OCI-LY1 (cell line): ENCODE results near the gene TMC4.

Experiments
- H2AFZ ChIP-seq: fragments of 200-600 bp; sonication (generic), shearing (Covaris generic); 2 replicates; pipeline ENCODE4 v1.6.0; 2014; ENCODE audit warnings: antibody characterized with exemption, mild to moderate bottlenecking, low read length
- H3F3A ChIP-seq: fragments of 200-600 bp; sonication (generic), shearing (Covaris generic); 2 replicates; pipeline ENCODE4 v1.6.0; 2014; ENCODE audit warnings: mild to moderate bottlenecking, antibody characterized with exemption, low read length, moderate library complexity; ENCODE audit not compliant: insufficient read depth
- H3K27ac ChIP-seq: fragments of 200-600 bp; sonication (generic); 2 replicates; pipeline ENCODE4 v1.5.1; 2014; ENCODE audit warnings: low read length, mixed run types, mild to moderate bottlenecking, low read depth; ENCODE audit not compliant: poor library complexity, severe bottlenecking
- H3K27me3 ChIP-seq: fragments of 200-600 bp; sonication (generic); 2 replicates; pipeline ENCODE4 v1.6.0; 2014; ENCODE audit warnings: antibody characterized with exemption, mild to moderate bottlenecking, low read length, moderate library complexity; ENCODE audit not compliant: insufficient read depth
- H3K36me3 ChIP-seq: fragments of 200-600 bp; sonication (generic); 2 replicates; pipeline ENCODE4 v1.6.1; 2014; ENCODE audit warnings: mild to moderate bottlenecking, antibody characterized with exemption, low read length, moderate library complexity, mixed read lengths; ENCODE audit not compliant: insufficient read depth
- H3K4me1 ChIP-seq: fragments of 200-600 bp; sonication (generic); 2 replicates; pipeline ENCODE4 v1.5.1; 2014; ENCODE audit warnings: mild to moderate bottlenecking, low read length, moderate library complexity; ENCODE audit not compliant: insufficient read depth, severe bottlenecking
- H3K4me2 ChIP-seq: fragments of 200-600 bp; sonication (generic), shearing (Covaris generic); 2 replicates; pipeline ENCODE4 v1.6.1; 2014; ENCODE audit warnings: low read length
- H3K4me3 ChIP-seq: fragments of 200-600 bp; sonication (generic); 2 replicates; pipeline ENCODE4 v1.5.1; 2014; ENCODE audit warnings: low read length, low read depth, mild to moderate bottlenecking, mixed read lengths; ENCODE audit not compliant: poor library complexity, severe bottlenecking
- H3K79me2 ChIP-seq: fragments of 200-600 bp; shearing (Covaris generic); 2 replicates; pipeline ENCODE4 v1.6.1; 2016; ENCODE audit warnings: mixed run types, low read length, mixed read lengths; ENCODE audit not compliant: insufficient read depth
- H3K9ac ChIP-seq: fragments of 200-600 bp; sonication (generic), shearing (Covaris generic); 2 replicates; pipeline ENCODE4 v1.6.1; 2014; ENCODE audit warnings: mild to moderate bottlenecking, low read length, mixed read lengths
- H3K9me2 ChIP-seq: fragments of 200-600 bp; sonication (generic), shearing (Covaris generic); 2 replicates; pipeline ENCODE4 v1.6.1; 2014; ENCODE audit warnings: low read depth, mild to moderate bottlenecking, low read length, mixed read lengths
- H3K9me3 ChIP-seq: fragments of 200-600 bp; shearing (Covaris generic); 2 replicates; pipeline ENCODE4 v1.6.1; 2014; ENCODE audit warnings: low read length, mixed read lengths
- H4K20me1 ChIP-seq: fragments of 200-600 bp; sonication (generic), shearing (Covaris generic); 2 replicates; pipeline ENCODE4 v1.6.0; 2016; ENCODE audit warnings: mild to moderate bottlenecking, low read length; ENCODE audit not compliant: insufficient read depth
- EZH2 ChIP-seq: fragments of 200-600 bp; sonication (generic), shearing (Covaris generic); IDR thresholded peaks from 2 replicates; pipeline ENCODE4 v1.8.0; 2017; ENCODE audit warnings: borderline replicate concordance, mixed run types, mild to moderate bottlenecking, antibody characterized with exemption, low read length, moderate library complexity, mixed read lengths
- TF ChIP-seq, protein P1 (sequence below): fragments of 200-600 bp; sonication (generic), shearing (Covaris generic); IDR thresholded peaks from 2 replicates; pipeline ENCODE4 v1.5.1; 2017; ENCODE audit warnings: mild to moderate bottlenecking, antibody characterized with exemption, low read length, moderate library complexity, mixed read lengths

The TMC4 gene

DNA sequence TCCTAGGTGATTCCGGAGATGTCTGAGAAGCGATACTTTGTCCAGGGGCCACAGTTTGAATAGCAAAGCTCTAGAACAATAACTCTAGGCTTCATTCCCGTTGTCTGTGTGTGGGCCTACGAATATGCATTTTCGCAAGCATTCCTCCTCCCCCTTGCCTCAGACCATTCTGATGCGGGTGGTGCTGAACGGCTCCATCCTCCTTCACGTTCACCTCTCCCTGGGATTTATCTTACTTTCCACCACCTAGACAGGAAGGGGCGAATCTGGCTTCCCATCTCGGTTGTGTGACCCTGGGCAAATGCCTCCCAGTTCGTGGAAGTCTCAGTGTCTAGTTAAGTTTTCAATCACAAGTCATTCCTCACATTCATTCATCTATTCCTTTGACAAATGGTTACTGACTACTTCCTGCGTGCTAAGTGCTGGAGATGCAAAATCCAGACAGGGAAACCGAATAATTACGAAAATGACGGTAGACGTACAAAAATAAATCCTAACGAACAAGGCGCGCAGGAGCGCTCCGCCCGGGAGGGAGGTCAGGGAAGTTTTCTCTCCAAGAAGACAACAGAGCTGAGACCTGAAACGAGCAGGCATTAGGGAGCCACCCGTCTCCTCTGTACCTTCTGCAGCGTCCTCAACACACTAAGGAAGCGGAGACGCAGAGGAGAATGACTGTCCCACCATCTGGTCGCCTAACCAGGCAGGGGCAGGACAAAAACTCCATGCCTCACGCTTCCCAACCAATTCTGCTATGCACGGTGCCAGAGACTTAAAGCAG lies 36.7 kb downstream of the TMC4 start:
- Histone ChIP-seq H3K79me2 (peaks cover 28% of the 10 kb centered on the region), H3K4me3 (peak overlapping the region; percentile 69), H3K27ac (no peak overlapping the region), H3K9me2 (no peaks in the 10 kb centered on the region), H2AFZ (no peak overlapping the region), H3K27me3 (no peaks in the 10 kb centered on the region), H3K4me2 (peak overlapping the region; percentile 87), H3K4me1 (peaks cover 26% of the 10 kb centered on the region), H3F3A (no peaks in the 10 kb centered on the region), H3K36me3 (peaks cover 29% of the 10 kb centered on the region), H4K20me1 (no peaks in the 10 kb centered on the region), H3K9me3 (no peaks in the 10 kb centered on the region), H3K9ac (peak overlapping the region; percentile 69)
- TF ChIP-seq, protein P1, sequence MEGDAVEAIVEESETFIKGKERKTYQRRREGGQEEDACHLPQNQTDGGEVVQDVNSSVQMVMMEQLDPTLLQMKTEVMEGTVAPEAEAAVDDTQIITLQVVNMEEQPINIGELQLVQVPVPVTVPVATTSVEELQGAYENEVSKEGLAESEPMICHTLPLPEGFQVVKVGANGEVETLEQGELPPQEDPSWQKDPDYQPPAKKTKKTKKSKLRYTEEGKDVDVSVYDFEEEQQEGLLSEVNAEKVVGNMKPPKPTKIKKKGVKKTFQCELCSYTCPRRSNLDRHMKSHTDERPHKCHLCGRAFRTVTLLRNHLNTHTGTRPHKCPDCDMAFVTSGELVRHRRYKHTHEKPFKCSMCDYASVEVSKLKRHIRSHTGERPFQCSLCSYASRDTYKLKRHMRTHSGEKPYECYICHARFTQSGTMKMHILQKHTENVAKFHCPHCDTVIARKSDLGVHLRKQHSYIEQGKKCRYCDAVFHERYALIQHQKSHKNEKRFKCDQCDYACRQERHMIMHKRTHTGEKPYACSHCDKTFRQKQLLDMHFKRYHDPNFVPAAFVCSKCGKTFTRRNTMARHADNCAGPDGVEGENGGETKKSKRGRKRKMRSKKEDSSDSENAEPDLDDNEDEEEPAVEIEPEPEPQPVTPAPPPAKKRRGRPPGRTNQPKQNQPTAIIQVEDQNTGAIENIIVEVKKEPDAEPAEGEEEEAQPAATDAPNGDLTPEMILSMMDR: no peak
- TF ChIP-seq EZH2: no peak

DNA sequence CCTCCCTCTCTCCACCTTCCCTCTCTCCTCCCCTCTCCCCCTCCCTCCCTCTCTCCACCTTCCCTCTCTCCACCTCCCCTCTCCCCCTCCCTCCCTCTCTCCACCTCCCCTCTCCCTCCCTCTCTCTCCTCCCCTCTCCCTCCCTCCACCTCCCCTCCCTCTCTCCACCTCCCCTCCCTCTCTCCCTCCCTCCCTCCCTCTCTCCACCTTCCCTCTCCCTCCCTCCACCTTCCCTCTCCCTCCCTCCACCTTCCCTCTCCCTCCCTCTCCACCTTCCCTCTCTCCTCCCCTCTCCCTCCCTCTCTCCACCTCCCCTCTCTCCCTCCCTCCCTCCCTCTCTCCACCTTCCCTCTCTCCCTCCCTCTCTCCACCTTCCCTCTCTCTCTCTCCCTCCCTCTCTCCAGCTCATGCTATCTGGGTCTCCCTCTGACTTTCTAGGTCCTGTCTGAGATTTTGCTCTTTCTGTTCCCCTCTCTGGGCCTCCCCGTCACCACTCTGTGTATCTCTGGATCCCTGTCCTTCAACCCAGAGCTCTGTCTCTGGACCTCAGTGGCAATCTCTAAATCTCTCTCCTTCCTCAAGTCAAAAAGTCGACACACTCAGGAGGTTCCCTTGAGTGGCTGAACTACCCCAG lies 38.9 kb downstream of the TMC4 start:
- H4K20me1 ChIP-seq: no peaks in the 10 kb centered on the region
- peaks cover 18% of the 10 kb centered on the region for H3K4me1 ChIP-seq
- H3K9ac ChIP-seq: no peak overlapping the region
- no peak overlapping the region for H2AFZ ChIP-seq
- no peaks in the 10 kb centered on the region for H3K9me2 ChIP-seq
- no peak overlapping the region for H3K4me2 ChIP-seq
- no peaks in the 10 kb centered on the region for H3K27me3 ChIP-seq
- TF ChIP-seq, protein P1: no peak
- no peak for TF ChIP-seq EZH2
- H3F3A ChIP-seq: no peaks in the 10 kb centered on the region
- no peak overlapping the region for H3K27ac ChIP-seq
- H3K36me3 ChIP-seq: peaks cover 27% of the 10 kb centered on the region
- no peak overlapping the region for H3K4me3 ChIP-seq
- peaks cover 8% of the 10 kb centered on the region for H3K79me2 ChIP-seq
- H3K9me3 ChIP-seq: no peaks in the 10 kb centered on the region

DNA sequence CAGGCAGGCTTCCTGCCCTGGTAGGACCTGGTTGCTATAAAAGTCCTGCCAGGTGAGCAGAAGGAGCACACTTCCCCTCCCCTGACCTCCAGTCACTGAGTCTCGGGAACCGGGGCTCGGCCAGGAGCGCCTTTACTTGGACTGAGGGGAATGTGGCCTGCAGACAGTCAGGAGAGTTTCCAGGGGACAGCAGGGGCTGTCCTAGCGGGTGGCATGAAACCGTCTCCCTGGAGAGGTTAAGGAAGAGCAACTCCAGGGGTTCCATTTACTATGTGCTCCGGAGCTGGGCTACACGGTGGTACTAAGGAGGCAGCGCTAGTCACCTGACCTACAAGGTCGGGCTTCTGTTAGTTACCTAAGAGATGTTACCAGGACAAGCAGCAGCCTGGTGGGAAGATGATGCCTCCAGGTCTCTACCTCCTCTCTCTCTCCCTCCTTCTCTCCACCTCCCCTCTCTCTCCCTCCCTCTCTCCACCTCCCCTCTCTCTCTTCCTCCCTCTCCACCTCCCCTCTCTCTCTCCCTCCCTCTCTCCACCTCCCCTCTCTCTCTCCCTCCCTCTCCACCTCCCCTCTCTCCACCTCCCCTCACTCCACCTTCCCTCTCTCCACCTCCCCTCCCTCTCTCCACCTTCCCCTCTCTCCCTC lies 39.5 kb downstream of the TMC4 start:
- Histone ChIP-seq H2AFZ (no peak overlapping the region), H3K36me3 (peaks cover 33% of the 10 kb centered on the region), H3K4me3 (no peak overlapping the region), H3K9ac (no peak overlapping the region), H3K27me3 (no peaks in the 10 kb centered on the region), H3K9me2 (no peaks in the 10 kb centered on the region), H3F3A (no peaks in the 10 kb centered on the region), H3K9me3 (no peaks in the 10 kb centered on the region), H3K79me2 (peaks cover 2% of the 10 kb centered on the region; the same call in 1 of the 2 replicates), H3K27ac (no peak overlapping the region), H3K4me1 (peaks cover 12% of the 10 kb centered on the region), H3K4me2 (no peak overlapping the region), H4K20me1 (no peaks in the 10 kb centered on the region)
- no peak for TF ChIP-seq EZH2
- TF ChIP-seq, protein P1: no peak
